Psoas muscle (tissue), 8 donors: ENCODE data around the gene OR51A2. TPM values are rescaled to one million over a fixed set of nuclear protein-coding genes. Genes with fewer than 3 reads are reported as not detected.

Experiments
- ATAC-seq, 4 donors: fragments of 200-7000 bp; cut with Tn5 transposase; one replicate each; pipeline ENCODE4 v1.9.1; 2020; ENCODE audit warnings: moderate library complexity in 3 of 4, mild to moderate bottlenecking in 2 of 4
- DNase-seq, 2 donors: peaks; one replicate each; pipeline ENCODE4 v3.0.0-alpha.2; 2020
- H3K27ac ChIP-seq: fragments of 200-600 bp; one replicate; pipeline ENCODE4 v1.8.0; 2022
- H3K27me3 ChIP-seq, 3 donors: fragments of 200-600 bp in 1 of 3; one replicate each; pipeline versions ENCODE4 v1.6.1 to v1.8.0; 2013 to 2022; ENCODE audit warnings: low read length in 2 of 3, mild to moderate bottlenecking in 2 of 3, moderate library complexity in 1 of 3; ENCODE audit not compliant: insufficient read depth in 3 of 3
- H3K36me3 ChIP-seq, 2 donors: fragments of 200-600 bp in 1 of 2; one replicate each; pipeline versions ENCODE4 v1.6.1 to v1.8.0; 2013 to 2022; ENCODE audit warnings: low read depth in 1 of 2, mild to moderate bottlenecking in 1 of 2, moderate library complexity in 1 of 2; ENCODE audit not compliant: insufficient read depth in 1 of 2
- H3K4me1 ChIP-seq: fragments of 200-600 bp; one replicate; pipeline ENCODE4 v1.8.0; 2022
- H3K4me3 ChIP-seq: fragments of 200-600 bp; one replicate; pipeline ENCODE4 v1.8.0; 2022; ENCODE audit warnings: mild to moderate bottlenecking
- H3K9me3 ChIP-seq: fragments of 200-600 bp; one replicate; pipeline ENCODE4 v1.8.0; 2022
- CTCF ChIP-seq: fragments of 200-600 bp; IDR thresholded peaks from one replicate; pipeline ENCODE4 v1.8.0; 2022; ENCODE audit warnings: antibody characterized with exemption
- WGBS, 3 donors: extraction: QIAGEN DNeasy Blood & Tissue Kit; methylation state at CpG; one replicate each; pipeline versions ENCODE4 v1.1.6 to v1.1.7; 2013; 5-methylcytosine and 5-hydroxymethylcytosine counted together
- intact Hi-C, 2 donors: fragments of 100-400 bp; cut with DNase I; formaldehyde crosslinking; loops; one replicate each; pipeline versions ENCODE4 v1.11.0 to v1.14.2; 2022
- polyA plus RNA-seq, 3 donors: library from polyadenylated mRNA; stranded (reverse); fragments of 200-250 nt; gene quantifications; one replicate each; pipeline ENCODE4 v1.2.3, GENCODE V29; 2013
- total RNA-seq, 4 donors: library from RNA; stranded (reverse); fragmentation: NEBNext Ultra II Directional in 2 of 4; extraction: Animal tissue kit (Norgen Biotek cat#: 25700) in 2 of 4; gene quantifications; one replicate each; pipeline versions ENCODE4 v1.2.1 to v1.2.4, GENCODE V29; 2021 to 2023
- donor health status: healthy with polysubstance abuse.
- donor health status: DM: no; HTN: no; CAD: no; lungs with moderate emphysema.
- donor health status: Bipolar disorder and iron deficiency.
- donor health status: healthy.
- donor health status: DM: yes; HTN: yes; CAD: no.
- donor health status: DM: no; HTN: no; CAD: no.
- donor health status: DM: no; HTN: no; CAD: no.
- donor health status: DM: yes; HTN: yes; CAD: no.

OR51A2 gene
- total and polyA plus RNA-seq, 7 donors = not detected

- Histone ChIP-seq H3K9me3 (no peaks in the 10 kb centered on the region), H3K27me3 (no peaks in the 10 kb centered on the region), H3K27ac (no peak within 1 kb of the TSS), H3K4me3 (no peak within 1 kb of the TSS), H3K36me3 (no peaks in the 10 kb centered on the region), H3K4me1 (no peaks in the 10 kb centered on the region)
- intact Hi-C loops = no loop called here
- ATAC-seq (no peak), DNase-seq (no peak)
- 84 to 91% (median 88%) methylated on average over 1 of the region's 1 CpG for WGBS, 3 donors
- no peak for TF ChIP-seq CTCF
These were observed 31.3 kb downstream of the OR51A2 start, which contains the start of gene OR51G1 for GRCh38 chr11:4924239-4924638. TSS of gene OR51G1 (minus strand) at chr11:4924339. CDS start at chr11:4924339, 0 bp downstream.

- TF ChIP-seq CTCF = no peak
- H3K27ac ChIP-seq = no peak overlapping the region
- no peaks in the 10 kb centered on the region for H3K4me1 ChIP-seq
- H3K4me3 ChIP-seq = no peak overlapping the region
- ATAC-seq (no peak), DNase-seq (no peak)
- intact Hi-C loops = no loop called here
- H3K9me3 ChIP-seq = no peaks in the 10 kb centered on the region
- H3K36me3 ChIP-seq = no peaks in the 10 kb centered on the region
- 49 to 56% (median 51%) methylated on average over 1 of the region's 1 CpG for WGBS, 3 donors
- no peaks in the 10 kb centered on the region for H3K27me3 ChIP-seq
These were observed 33.2 kb downstream of the OR51A2 start for GRCh38 chr11:4922304-4922703.

GRCh38 chr11:4921796-4922195 lies 33.7 kb downstream of the OR51A2 start:
- no peak for ATAC-seq
- intact Hi-C loops = no loop called here
- Histone ChIP-seq H3K27ac (no peak overlapping the region), H3K36me3 (no peaks in the 10 kb centered on the region), H3K27me3 (no peaks in the 10 kb centered on the region), H3K9me3 (no peaks in the 10 kb centered on the region), H3K4me1 (no peaks in the 10 kb centered on the region), H3K4me3 (no peak overlapping the region)
- no peak for DNase-seq
- 74 to 85% (median 82%) methylated on average over 1 of the region's 1 CpG for WGBS, 3 donors
- TF ChIP-seq CTCF = no peak

- TF ChIP-seq CTCF = no peak
- Histone ChIP-seq H3K4me1 (no peaks in the 10 kb centered on the region), H3K27ac (no peak within 1 kb of the TSS), H3K9me3 (no peaks in the 10 kb centered on the region), H3K4me3 (no peak within 1 kb of the TSS), H3K36me3 (no peaks in the 10 kb centered on the region), H3K27me3 (no peaks in the 10 kb centered on the region)
- intact Hi-C loops = no loop called here
- DNase-seq (no peak), ATAC-seq (no peak)
- 68 to 83% (median 70%) methylated on average over 4 of the region's 4 CpGs for WGBS, 3 donors
These were observed 36.3 kb downstream of the OR51A2 start, which contains the start of gene OR51G2 for GRCh38 chr11:4919250-4919649. TSS of gene OR51G2 (minus strand) at chr11:4919350. CDS start at chr11:4915663, 3,687 bp downstream.

GRCh38 chr11:4916581-4916980 lies 38.9 kb downstream of the OR51A2 start:
- DNase-seq (no peak), ATAC-seq (no peak)
- Histone ChIP-seq H3K27me3 (no peaks in the 10 kb centered on the region), H3K36me3 (no peaks in the 10 kb centered on the region), H3K9me3 (no peaks in the 10 kb centered on the region), H3K27ac (no peak overlapping the region), H3K4me1 (no peaks in the 10 kb centered on the region), H3K4me3 (no peak overlapping the region)
- intact Hi-C loops = no loop called here
- TF ChIP-seq CTCF = no peak
